ENCODE data around the gene LYRM4. TPM values are rescaled to one million over a fixed set of nuclear protein-coding genes. Genes with fewer than 3 reads are reported as not detected.

The LYRM4 gene
- total RNA-seq, 6 experiments from 2014 or later: 5.7 to 11.5 (median 8.5) TPM

DNA sequence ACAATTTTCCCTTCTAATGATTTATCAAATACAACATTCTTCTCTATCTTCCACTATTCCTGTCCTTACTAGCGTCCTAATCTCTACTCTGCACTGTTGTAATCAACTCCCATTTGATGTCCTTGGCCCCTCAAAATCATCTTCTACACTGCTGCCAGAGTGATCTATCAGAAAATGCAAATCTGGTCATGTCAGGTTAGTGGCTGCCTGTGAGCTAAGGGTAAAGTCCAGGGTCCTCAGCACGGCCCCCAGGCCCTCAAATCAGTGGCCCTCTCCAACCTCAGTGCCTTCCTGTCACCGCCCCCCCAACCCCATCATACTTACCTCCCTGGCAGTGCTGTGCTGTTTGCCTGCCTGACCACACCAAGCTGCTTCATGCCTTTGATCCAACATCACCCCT lies 3.8 kb downstream of the LYRM4 start:
- 83% methylated on average over 2 of the region's 3 CpGs for WGBS (ENCODE audit: insufficient coverage, low coverage, low lambda C conversion rate, missing lambda C conversion rate)
- Histone ChIP-seq H3K27ac (no peak overlapping the region), H3K27me3 (no peaks in the 10 kb centered on the region), H3K4me1 (peaks cover 0 to 7% (median 0%) of the 10 kb centered on the region in 4 donors), H3K9me3 (no peaks in the 10 kb centered on the region), H3K4me3 (no peak overlapping the region), H3K36me3 (no peaks in the 10 kb centered on the region)
- DNase-seq: no peak
- intact Hi-C loops (cut with DNase I): no loop called here
- no peak for TF ChIP-seq POLR2A (IDR thresholded peaks at IDR 0.05)
- TF ChIP-seq, protein P1, sequence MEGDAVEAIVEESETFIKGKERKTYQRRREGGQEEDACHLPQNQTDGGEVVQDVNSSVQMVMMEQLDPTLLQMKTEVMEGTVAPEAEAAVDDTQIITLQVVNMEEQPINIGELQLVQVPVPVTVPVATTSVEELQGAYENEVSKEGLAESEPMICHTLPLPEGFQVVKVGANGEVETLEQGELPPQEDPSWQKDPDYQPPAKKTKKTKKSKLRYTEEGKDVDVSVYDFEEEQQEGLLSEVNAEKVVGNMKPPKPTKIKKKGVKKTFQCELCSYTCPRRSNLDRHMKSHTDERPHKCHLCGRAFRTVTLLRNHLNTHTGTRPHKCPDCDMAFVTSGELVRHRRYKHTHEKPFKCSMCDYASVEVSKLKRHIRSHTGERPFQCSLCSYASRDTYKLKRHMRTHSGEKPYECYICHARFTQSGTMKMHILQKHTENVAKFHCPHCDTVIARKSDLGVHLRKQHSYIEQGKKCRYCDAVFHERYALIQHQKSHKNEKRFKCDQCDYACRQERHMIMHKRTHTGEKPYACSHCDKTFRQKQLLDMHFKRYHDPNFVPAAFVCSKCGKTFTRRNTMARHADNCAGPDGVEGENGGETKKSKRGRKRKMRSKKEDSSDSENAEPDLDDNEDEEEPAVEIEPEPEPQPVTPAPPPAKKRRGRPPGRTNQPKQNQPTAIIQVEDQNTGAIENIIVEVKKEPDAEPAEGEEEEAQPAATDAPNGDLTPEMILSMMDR (IDR thresholded peaks at IDR 0.05): no peak
- no peak for ATAC-seq

DNA sequence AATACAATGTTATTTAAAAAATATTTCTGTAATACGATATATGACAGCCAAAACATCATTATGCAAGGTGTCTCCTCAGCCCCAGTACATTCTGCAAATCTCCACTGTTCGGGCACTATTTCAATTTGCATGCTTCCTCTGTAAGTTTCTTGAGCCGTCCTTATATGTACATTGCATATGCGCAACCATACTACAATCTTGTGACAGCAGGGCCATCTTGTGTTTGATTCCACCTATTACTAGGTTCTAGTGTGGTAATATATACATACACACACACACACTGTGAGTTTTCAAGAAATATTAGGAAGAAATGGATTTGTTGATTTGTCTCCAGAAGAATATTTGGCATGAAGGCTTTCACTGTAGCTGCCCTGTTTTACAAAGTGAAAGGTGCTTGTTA lies 9.8 kb downstream of the LYRM4 start:
- WGBS (ENCODE audit: insufficient coverage, low coverage, low lambda C conversion rate, missing lambda C conversion rate): 93% methylated on average over 4 of the region's 4 CpGs
- no peaks in the 10 kb centered on the region for H3K4me1 ChIP-seq
- TF ChIP-seq, protein P1 (IDR thresholded peaks at IDR 0.05): no peak
- TF ChIP-seq POLR2A (IDR thresholded peaks at IDR 0.05): no peak
- no peaks in the 10 kb centered on the region for H3K9me3 ChIP-seq
- no peak overlapping the region for H3K27ac ChIP-seq
- DNase-seq: no peak
- H3K27me3 ChIP-seq: no peaks in the 10 kb centered on the region
- H3K36me3 ChIP-seq: no peaks in the 10 kb centered on the region
- H3K4me3 ChIP-seq: no peak overlapping the region
- no peak for ATAC-seq
- intact Hi-C loops (cut with DNase I): no loop called here

DNA sequence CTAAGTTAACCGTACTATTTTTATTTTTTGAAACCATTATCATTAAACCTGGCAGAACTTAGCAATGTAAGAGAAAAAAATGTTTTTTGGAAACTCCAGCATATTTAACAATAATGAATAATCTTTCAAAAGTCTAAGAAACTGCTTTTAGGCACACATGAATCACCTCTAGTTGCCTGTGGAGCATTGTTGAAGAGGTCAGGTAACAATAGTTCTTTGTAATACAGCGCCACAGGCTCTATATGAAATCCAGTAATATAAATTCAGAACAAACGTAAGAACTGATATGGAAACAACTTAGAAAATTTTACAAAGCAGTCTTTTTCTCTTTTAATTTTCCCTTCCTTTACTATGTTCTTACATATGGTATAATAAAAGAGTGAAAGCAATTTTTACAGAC lies 10.3 kb downstream of the LYRM4 start:
- H3K27ac ChIP-seq: no peak overlapping the region
- TF ChIP-seq, protein P1 (IDR thresholded peaks at IDR 0.05): no peak
- no peak for TF ChIP-seq POLR2A (IDR thresholded peaks at IDR 0.05)
- no peaks in the 10 kb centered on the region for H3K9me3 ChIP-seq
- H3K36me3 ChIP-seq: no peaks in the 10 kb centered on the region
- H3K4me1 ChIP-seq: no peaks in the 10 kb centered on the region
- intact Hi-C loops (cut with DNase I): no loop called here
- no peak for ATAC-seq
- WGBS (ENCODE audit: insufficient coverage, low coverage, low lambda C conversion rate, missing lambda C conversion rate): 98% methylated on average over 3 of the region's 3 CpGs
- no peak for DNase-seq
- H3K27me3 ChIP-seq: no peaks in the 10 kb centered on the region
- no peak overlapping the region for H3K4me3 ChIP-seq

DNA sequence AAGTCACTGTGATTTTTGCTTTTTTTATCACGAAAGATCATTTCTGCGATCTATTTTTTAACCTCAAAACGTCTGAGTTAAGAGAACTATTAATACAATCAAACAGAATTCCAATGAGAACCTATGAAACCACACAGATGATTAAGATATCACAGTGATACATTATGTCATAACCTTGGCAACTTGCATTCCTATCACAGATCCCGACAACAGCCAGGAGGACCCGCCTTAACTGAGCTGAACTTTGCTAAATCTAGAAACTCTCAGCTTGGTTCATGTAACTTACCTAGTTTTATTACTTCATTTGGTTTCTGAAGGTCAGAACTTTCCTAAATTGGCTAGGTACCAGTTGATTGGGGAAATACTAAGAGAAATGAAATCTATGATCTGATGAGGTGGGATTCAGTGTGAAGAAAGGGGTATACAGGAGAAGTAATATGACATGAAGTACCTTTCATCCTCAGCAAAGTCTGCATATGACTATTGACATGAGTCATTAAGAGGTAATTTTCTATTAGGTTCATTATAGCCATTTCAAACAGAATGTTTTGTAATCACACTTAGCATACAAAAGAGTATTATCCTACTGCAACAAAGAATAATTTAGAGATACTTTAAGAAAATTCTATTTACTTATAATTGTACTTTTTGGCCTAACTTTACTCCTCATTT lies 11.2 kb downstream of the LYRM4 start:
- WGBS (ENCODE audit: insufficient coverage, low coverage, low lambda C conversion rate, missing lambda C conversion rate): 77% methylated on average over 5 of the region's 5 CpGs
- no peak for TF ChIP-seq POLR2A (IDR thresholded peaks at IDR 0.05)
- no peaks in the 10 kb centered on the region for H3K27me3 ChIP-seq

DNA sequence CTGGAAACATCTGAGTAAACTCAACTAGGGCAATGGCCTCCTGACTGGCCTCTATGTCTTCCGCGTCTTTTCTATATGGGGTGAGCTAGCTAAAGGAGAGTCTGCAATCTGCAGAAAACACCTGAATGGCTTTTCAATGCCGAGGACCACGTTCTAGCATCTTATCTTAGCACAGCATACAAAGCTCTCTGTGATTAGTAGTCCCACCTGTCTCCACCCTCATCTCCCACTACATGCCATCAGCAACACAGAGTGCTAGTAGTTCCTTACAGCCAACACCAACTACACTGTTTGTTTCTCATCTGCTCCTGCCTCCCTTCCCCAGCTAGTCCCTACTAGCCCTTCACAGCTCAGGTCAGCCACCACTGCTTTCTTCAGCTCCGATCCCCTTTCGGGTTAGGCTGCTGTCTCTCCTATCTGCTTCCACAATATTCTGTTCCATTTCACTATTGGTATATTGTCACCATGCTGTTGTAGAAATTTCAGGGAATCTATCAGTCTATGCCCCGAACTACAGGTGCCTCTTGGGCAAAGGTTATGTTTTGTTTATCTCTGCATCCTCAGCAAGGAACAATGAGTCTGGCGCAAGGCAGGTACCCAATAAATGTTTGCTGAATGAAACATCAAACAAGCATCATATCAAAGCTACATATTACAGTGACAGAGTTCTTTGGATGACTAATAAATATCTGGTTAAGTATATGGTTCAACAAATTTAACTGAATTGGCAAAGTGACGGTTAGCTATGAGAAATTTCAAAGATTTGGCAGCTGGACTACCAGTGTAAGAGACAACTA lies 12.2 kb downstream of the LYRM4 start:
- intact Hi-C loops (cut with DNase I): no loop called here
- H3K4me3 ChIP-seq: no peak overlapping the region
- no peaks in the 10 kb centered on the region for H3K4me1 ChIP-seq
- H3K9me3 ChIP-seq: no peaks in the 10 kb centered on the region
- DNase-seq (no peak), ATAC-seq (peak in 1 of 4 donors; percentile 42)
- no peaks in the 10 kb centered on the region for H3K27me3 ChIP-seq
- WGBS (ENCODE audit: insufficient coverage, low coverage, low lambda C conversion rate, missing lambda C conversion rate): 82% methylated on average over 9 of the region's 9 CpGs
- no peak overlapping the region for H3K27ac ChIP-seq
- TF ChIP-seq, protein P1 (IDR thresholded peaks at IDR 0.05): no peak
- no peak for TF ChIP-seq POLR2A (IDR thresholded peaks at IDR 0.05)
- H3K36me3 ChIP-seq: no peaks in the 10 kb centered on the region

More for the DNA sequence above, 11.2 kb downstream of the LYRM4 start:
- no peaks in the 10 kb centered on the region for H3K4me1 ChIP-seq
- intact Hi-C loops (cut with DNase I): no loop called here
- no peak overlapping the region for H3K4me3 ChIP-seq
- no peaks in the 10 kb centered on the region for H3K9me3 ChIP-seq
- H3K36me3 ChIP-seq: no peaks in the 10 kb centered on the region
- DNase-seq (no peak), ATAC-seq (no peak)
- no peak overlapping the region for H3K27ac ChIP-seq

Measured in right lobe of liver (tissue), 6 donors.